Sigmoid colon (tissue), 4 donors: ENCODE data around the gene EHD1.

Source experiments
- CTCF ChIP-seq, 4 experiments: fragments of 450-650 bp in 3 of 4; fragments of 200-600 bp in 1 of 4; IDR thresholded peaks; one replicate each; pipeline ENCODE4 v1.5.1; 2016 to 2019; ENCODE audit warnings: antibody characterized with exemption in 4 of 4, mild to moderate bottlenecking in 3 of 4, moderate library complexity in 2 of 4
- EP300 ChIP-seq, 4 donors: sonication (generic); formaldehyde crosslinking; IDR thresholded peaks; one replicate each; pipeline ENCODE4 v1.6.1; 2017; ENCODE audit warnings: antibody characterized with exemption in 4 of 4

- TF ChIP-seq CTCF (IDR thresholded peaks at IDR 0.05) (no peak), EP300 (IDR thresholded peaks at IDR 0.05) (no peak)
These were observed 22.7 kb downstream of the EHD1 start for GRCh38 chr11:64855596-64856304.
